ENCODE measurements around the gene PIGBOS1. TPM values are rescaled to one million over a fixed set of nuclear protein-coding genes. Genes with fewer than 3 reads are reported as not detected.

PIGBOS1 gene
- total and polyA plus RNA-seq, 2 experiments from 2014 or later: 13.4 to 16.8 TPM

- no peak for DNase-seq
- WGBS, 2 experiments (ENCODE audit: low coverage in 1 of 2, low lambda C conversion rate in 2 of 2, missing lambda C conversion rate in 2 of 2): 81 to 85% methylated on average over 2 of the region's 2 CpGs
- H3K4me3 ChIP-seq: no peak overlapping the region
These were observed 39.7 kb downstream of the PIGBOS1 start for GRCh38 chr15:55279100-55279745.

GRCh38 chr15:55277715-55278114, 41.2 kb downstream of the PIGBOS1 start:
- no peak overlapping the region for H3K27ac ChIP-seq
- in situ Hi-C loops (cut with MboI): no loop called here
- no peaks in the 10 kb centered on the region for H3K9me2 ChIP-seq (ENCODE audit: insufficient read depth)
- H3K79me2 ChIP-seq (ENCODE audit: insufficient read depth): peaks cover 14% of the 10 kb centered on the region
- no peak overlapping the region for H3K4me2 ChIP-seq (ENCODE audit: unreplicated experiment)
- H2AFZ ChIP-seq: no peak overlapping the region
- H3K4me1 ChIP-seq (ENCODE audit: insufficient read depth): peaks cover 22% of the 10 kb centered on the region
- no peaks in the 10 kb centered on the region for H3K27me3 ChIP-seq (replicated peaks; ENCODE audit: insufficient read depth)
- H3F3A ChIP-seq (ENCODE audit: insufficient read depth): peaks cover 38% of the 10 kb centered on the region
- no peaks in the 10 kb centered on the region for H3K9me3 ChIP-seq (ENCODE audit: low read depth)
- H3K9ac ChIP-seq: no peak overlapping the region
- WGBS, 2 experiments (ENCODE audit: low coverage in 1 of 2, low lambda C conversion rate in 2 of 2, missing lambda C conversion rate in 2 of 2): 96% methylated on average over 2 of the region's 2 CpGs
- no peak overlapping the region for H3K4me3 ChIP-seq
- H3K36me3 ChIP-seq (ENCODE audit: low read depth): no peaks in the 10 kb centered on the region
- DNase-seq: no peak
- H4K20me1 ChIP-seq (ENCODE audit: insufficient read depth): 0 out of 2 replicates have a peak, but pooled peaks cover 4% of the 10 kb centered on the region
- TF ChIP-seq EZH2 (IDR thresholded peaks at IDR 0.05; ENCODE audit: insufficient read depth, poor library complexity, severe bottlenecking): no peak
- TF ChIP-seq EZH2phosphoT487 (IDR thresholded peaks at IDR 0.05; ENCODE audit: insufficient read depth, low read depth): no peak

More at GRCh38 chr15:55279100-55279745, 39.7 kb downstream of the PIGBOS1 start:
- Histone ChIP-seq H3K4me1 (ENCODE audit: insufficient read depth) (peaks cover 24% of the 10 kb centered on the region), H3K36me3 (ENCODE audit: low read depth) (no peaks in the 10 kb centered on the region), H3K9me2 (ENCODE audit: insufficient read depth) (no peaks in the 10 kb centered on the region), H3K9me3 (ENCODE audit: low read depth) (no peaks in the 10 kb centered on the region), H3K27ac (peak overlapping the region; percentile 63; the same call in 1 of the 2 replicates), H3K27me3 (replicated peaks; ENCODE audit: insufficient read depth) (no peaks in the 10 kb centered on the region), H3K9ac (no peak overlapping the region), H3K79me2 (ENCODE audit: insufficient read depth) (peaks cover 20% of the 10 kb centered on the region), H2AFZ (no peak overlapping the region), H3F3A (ENCODE audit: insufficient read depth) (peaks cover 42% of the 10 kb centered on the region), H3K4me2 (ENCODE audit: unreplicated experiment) (no peak overlapping the region), H4K20me1 (ENCODE audit: insufficient read depth) (0 out of 2 replicates have a peak, but pooled peaks cover 4% of the 10 kb centered on the region)
- TF ChIP-seq EZH2phosphoT487 (IDR thresholded peaks at IDR 0.05; ENCODE audit: insufficient read depth, low read depth) (no peak), EZH2 (IDR thresholded peaks at IDR 0.05; ENCODE audit: insufficient read depth, poor library complexity, severe bottlenecking) (no peak)
- in situ Hi-C loops (cut with MboI): no loop called here

- H3K27ac ChIP-seq: no peak overlapping the region
- no peaks in the 10 kb centered on the region for H3K9me2 ChIP-seq (ENCODE audit: insufficient read depth)
- H2AFZ ChIP-seq: no peak overlapping the region
- no peak for TF ChIP-seq EZH2 (IDR thresholded peaks at IDR 0.05; ENCODE audit: insufficient read depth, poor library complexity, severe bottlenecking)
- no peak for TF ChIP-seq EZH2phosphoT487 (IDR thresholded peaks at IDR 0.05; ENCODE audit: insufficient read depth, low read depth)
- DNase-seq: no peak
- H3F3A ChIP-seq (ENCODE audit: insufficient read depth): peaks cover 33% of the 10 kb centered on the region
- no peak overlapping the region for H3K9ac ChIP-seq
- WGBS, 2 experiments (ENCODE audit: low coverage in 1 of 2, low lambda C conversion rate in 2 of 2, missing lambda C conversion rate in 2 of 2): 73 to 80% methylated on average over 7 of the region's 7 CpGs
- H3K9me3 ChIP-seq (ENCODE audit: low read depth): no peaks in the 10 kb centered on the region
- peaks cover 14% of the 10 kb centered on the region for H3K79me2 ChIP-seq (ENCODE audit: insufficient read depth)
- no peak overlapping the region for H3K4me3 ChIP-seq
- in situ Hi-C loops (cut with MboI): no loop called here
- H3K4me1 ChIP-seq (ENCODE audit: insufficient read depth): peaks cover 16% of the 10 kb centered on the region
- no peaks in the 10 kb centered on the region for H3K36me3 ChIP-seq (ENCODE audit: low read depth)
- H3K4me2 ChIP-seq (ENCODE audit: unreplicated experiment): no peak overlapping the region
- H4K20me1 ChIP-seq (ENCODE audit: insufficient read depth): 0 out of 2 replicates have a peak, but pooled peaks cover 4% of the 10 kb centered on the region
- H3K27me3 ChIP-seq (replicated peaks; ENCODE audit: insufficient read depth): no peaks in the 10 kb centered on the region
These were observed 41.8 kb downstream of the PIGBOS1 start for GRCh38 chr15:55277116-55277564.

GRCh38 chr15:55276324-55276723, 42.6 kb downstream of the PIGBOS1 start:
- no peak for TF ChIP-seq EZH2 (IDR thresholded peaks at IDR 0.05; ENCODE audit: insufficient read depth, poor library complexity, severe bottlenecking)
- TF ChIP-seq EZH2phosphoT487 (IDR thresholded peaks at IDR 0.05; ENCODE audit: insufficient read depth, low read depth): no peak
- Histone ChIP-seq H3F3A (ENCODE audit: insufficient read depth) (peaks cover 24% of the 10 kb centered on the region), H4K20me1 (ENCODE audit: insufficient read depth) (0 out of 2 replicates have a peak, but pooled peaks cover 4% of the 10 kb centered on the region), H3K4me1 (ENCODE audit: insufficient read depth) (peaks cover 11% of the 10 kb centered on the region), H3K27ac (no peak overlapping the region), H3K36me3 (ENCODE audit: low read depth) (no peaks in the 10 kb centered on the region), H3K79me2 (ENCODE audit: insufficient read depth) (peaks cover 17% of the 10 kb centered on the region), H3K4me3 (no peak overlapping the region), H3K9me3 (ENCODE audit: low read depth) (no peaks in the 10 kb centered on the region), H2AFZ (no peak overlapping the region), H3K9me2 (ENCODE audit: insufficient read depth) (no peaks in the 10 kb centered on the region), H3K4me2 (ENCODE audit: unreplicated experiment) (no peak overlapping the region), H3K27me3 (replicated peaks; ENCODE audit: insufficient read depth) (no peaks in the 10 kb centered on the region), H3K9ac (no peak overlapping the region)
- WGBS, 2 experiments (ENCODE audit: low coverage in 1 of 2, low lambda C conversion rate in 2 of 2, missing lambda C conversion rate in 2 of 2): 97 to 100% methylated on average over 5 of the region's 5 CpGs
- in situ Hi-C loops (cut with MboI): no loop called here
- DNase-seq: no peak
